Myocyte (in vitro differentiated cells): ENCODE data around the gene SLC39A10. TPM values are rescaled to one million over a fixed set of nuclear protein-coding genes. Genes with fewer than 3 reads are reported as not detected.
"Not testable (repeated sequence)": the region's sequence is repeated elsewhere in the genome, so short reads cannot be mapped to it uniquely, and the experiment has no call there.

Source experiments
- DNase-seq: peaks from one replicate; pipeline ENCODE4 v3.0.0-alpha.2; 2012; ENCODE audit warnings: low read depth
- total RNA-seq: library from RNA; depleted of rRNA; stranded (reverse); fragments of >200 nt; gene quantifications from 2 replicates; pipeline ENCODE4 v1.2.3, GENCODE V29; 2014

The SLC39A10 gene
- total RNA-seq, 1 donor from 2014 or later: 37.2 TPM

DNA sequence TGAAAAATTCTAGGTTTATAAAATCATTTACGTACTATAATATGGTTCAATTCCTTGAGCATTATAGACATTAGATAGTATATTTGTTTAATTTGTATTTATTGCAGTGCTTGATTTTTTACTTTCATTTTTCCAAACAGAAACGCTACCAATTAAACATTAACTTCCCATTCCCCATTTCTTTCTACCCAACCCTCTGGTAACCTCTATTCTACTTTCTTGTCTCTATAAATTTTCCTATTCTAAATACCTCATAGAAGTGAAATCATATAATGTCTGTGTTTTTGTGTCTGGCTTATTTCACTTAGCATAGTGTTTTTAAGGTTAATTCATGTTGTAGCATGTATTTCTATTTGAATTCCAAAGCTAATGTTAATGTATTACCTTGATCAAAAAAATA lies 11.6 kb upstream of the SLC39A10 start:
- DNase-seq: no peak

DNA sequence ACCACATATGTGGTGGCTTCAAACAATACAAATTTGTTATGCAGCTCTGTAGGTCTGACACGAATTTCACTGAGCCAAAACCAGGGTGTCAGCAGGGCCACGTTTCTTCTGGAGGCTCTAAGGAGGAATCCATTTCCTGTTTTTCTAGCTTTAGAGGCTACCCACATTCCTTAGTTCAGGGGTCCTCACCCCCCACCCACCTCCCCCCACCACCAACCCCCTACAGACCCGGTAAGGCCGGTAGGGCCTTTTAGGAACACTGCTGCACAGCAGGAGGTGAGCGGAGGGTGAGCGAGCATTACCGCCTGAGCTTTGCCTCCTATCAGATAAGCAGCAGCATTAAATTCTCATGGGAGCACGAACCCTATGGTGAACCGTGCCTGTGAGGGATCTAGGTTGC lies 10.6 kb upstream of the SLC39A10 start:
- DNase-seq: no peak

GRCh38 chr2:195647302-195647701 lies 9.7 kb upstream of the SLC39A10 start:
- no peak for DNase-seq

- DNase-seq: not testable (repeated sequence)
These were observed 8.7 kb upstream of the SLC39A10 start for GRCh38 chr2:195648370-195648769.

DNA sequence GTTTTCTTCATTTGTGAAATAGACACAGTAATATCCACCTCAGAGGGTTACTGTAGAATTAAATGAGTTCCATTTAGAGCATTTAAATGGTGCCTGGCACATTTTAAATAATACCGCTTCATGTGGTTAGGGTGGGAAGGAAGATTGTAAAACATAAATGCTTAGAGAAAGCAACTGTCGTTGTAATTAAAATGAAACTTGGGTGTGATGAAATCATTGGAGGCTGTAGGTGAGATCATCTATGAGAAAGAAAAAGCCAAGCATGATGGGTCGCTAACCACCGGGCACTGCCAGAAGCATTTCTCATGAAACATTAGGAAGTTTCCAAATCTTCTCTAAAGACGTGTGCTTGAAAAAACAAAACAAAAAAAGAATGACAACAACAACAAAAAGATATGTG lies 8.2 kb upstream of the SLC39A10 start:
- no peak for DNase-seq

DNA sequence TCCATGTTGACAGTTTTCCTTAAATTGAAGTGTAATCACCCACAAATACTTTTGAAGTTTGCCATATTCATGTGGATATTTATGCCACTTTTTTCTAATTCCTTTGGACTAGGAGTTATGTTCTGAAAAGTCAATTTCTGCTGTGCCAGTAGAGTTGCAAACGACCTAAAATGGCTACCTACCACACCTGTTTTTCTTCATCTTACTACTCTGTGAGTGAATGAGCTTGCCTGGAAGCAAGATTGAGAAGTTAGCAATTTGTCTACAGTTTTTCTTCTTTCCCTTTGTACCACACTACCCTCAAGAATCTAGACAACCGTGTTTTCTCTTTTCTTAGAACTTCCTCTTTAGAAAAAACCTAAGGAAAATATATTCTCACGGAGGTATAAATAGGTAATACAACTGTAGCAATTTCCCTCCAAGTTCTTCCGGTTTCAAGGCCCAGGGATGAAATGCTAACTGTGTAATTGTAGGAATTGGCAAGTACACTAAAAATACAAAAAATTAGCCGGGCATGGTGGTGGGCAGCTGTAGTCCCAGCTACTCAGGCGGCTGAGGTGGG lies 7.3 kb upstream of the SLC39A10 start:
- no peak for DNase-seq

DNA sequence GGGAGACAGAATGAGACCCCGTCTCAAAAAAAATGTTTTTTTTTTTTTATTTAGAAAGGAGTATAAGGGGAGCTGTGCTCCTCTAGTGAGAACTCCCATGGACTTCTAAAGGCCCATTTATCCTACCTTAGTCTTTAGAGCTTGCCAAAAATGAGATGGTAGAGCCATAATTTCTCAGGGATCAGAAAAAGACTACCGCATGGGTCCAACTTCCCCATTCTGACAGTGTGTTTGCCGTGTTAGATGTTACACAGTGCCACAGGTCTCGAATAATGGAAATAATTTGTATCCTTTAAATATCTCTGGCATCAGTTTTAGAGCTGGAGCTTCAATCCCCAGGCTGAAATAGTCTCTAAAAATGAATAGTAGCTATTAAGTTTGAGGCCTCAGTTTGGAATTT lies 6.0 kb upstream of the SLC39A10 start:
- no peak for DNase-seq

DNA sequence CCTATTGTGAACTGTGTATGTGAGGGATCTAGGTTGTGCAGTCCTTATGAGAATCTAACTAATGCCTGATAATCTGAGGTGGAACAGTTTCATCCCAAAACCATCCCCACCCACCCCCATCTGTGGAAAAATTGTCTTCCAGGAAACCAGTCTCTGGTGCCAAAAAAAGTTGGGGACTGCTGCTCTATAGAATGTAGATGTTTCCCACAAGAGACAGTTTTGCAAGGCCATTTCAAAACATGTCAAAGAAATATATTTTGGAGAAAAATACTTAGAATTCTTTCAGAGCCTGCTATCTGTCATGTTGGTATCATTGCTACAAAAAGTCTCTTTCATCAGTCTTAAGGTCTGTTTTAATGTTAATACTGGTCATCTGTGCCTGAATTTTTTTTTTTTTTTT lies 4.1 kb upstream of the SLC39A10 start:
- no peak for DNase-seq

DNA sequence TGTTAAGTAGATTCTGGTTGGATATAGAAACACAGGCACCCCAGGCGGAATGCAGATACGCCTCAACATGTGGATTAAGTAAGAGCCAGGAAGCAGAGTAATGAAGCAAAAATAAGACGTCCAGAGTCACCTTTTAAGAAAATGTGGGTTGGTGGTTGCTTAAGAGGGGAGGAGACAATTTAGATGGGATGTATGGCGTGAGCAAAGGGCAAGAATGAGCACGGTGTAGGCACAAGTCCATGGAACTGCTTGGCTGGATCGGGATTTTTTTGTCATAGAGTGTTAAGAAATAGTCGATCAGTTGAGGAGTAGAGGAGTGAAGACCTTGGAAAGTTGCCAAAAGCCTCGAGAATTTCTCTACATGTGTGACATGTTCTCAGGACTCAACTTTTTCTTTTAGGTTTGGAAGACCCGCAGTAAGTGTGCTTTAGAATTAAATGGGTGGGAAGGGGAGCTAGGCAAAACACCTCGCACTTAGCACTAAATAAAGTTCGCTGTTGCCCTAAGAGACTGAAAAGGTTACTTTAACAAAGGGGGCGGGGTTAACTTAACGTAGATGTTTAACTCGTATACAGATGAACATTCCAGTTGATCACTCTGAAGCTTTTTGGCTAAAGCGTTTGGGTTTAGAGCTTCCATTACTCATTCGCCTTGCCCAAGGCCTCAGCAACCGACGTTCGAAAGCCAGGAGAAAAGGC lies 716 bp upstream of the SLC39A10 start:
- DNase-seq: no peak

- DNase-seq: peak; percentile 81
These were observed 861 bp downstream of the SLC39A10 start for GRCh38 chr2:195657634-195658540.

DNA sequence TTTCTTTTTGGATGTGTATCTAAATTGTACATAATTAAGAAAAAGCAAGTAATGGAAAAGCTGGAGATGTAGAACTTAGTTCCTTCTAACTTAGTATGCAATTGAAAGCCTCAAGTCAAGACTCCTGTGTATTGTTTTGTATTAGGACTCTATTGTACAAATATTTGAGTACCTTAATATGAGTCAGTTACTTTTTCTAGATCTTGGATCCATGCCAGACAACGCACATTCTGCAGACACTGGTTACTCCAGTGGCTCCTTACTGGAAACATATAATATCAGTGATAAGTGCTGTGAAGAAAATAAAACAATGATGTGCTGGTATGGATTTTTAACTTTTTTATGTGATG lies 1.5 kb downstream of the SLC39A10 start:
- peak; percentile 78 for DNase-seq

DNA sequence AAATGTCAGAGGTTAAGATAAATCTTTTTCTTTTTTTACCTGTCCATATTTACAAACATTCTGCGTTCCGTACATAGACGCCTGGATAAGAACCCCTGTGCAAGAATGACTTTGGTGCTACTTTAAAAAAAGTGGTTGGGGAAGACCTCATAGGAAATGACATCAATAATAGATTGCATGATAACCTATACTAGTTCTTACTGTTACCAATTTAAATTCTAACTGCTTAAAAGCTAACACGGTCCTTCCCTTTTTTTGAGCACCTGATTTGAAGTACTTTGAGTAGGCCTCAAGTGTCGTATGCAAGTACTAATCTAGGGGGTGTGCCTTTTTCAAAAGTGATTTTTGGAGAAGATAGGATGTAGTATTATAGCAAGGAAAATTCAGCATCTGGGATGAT lies 2.1 kb downstream of the SLC39A10 start:
- DNase-seq: no peak

DNA sequence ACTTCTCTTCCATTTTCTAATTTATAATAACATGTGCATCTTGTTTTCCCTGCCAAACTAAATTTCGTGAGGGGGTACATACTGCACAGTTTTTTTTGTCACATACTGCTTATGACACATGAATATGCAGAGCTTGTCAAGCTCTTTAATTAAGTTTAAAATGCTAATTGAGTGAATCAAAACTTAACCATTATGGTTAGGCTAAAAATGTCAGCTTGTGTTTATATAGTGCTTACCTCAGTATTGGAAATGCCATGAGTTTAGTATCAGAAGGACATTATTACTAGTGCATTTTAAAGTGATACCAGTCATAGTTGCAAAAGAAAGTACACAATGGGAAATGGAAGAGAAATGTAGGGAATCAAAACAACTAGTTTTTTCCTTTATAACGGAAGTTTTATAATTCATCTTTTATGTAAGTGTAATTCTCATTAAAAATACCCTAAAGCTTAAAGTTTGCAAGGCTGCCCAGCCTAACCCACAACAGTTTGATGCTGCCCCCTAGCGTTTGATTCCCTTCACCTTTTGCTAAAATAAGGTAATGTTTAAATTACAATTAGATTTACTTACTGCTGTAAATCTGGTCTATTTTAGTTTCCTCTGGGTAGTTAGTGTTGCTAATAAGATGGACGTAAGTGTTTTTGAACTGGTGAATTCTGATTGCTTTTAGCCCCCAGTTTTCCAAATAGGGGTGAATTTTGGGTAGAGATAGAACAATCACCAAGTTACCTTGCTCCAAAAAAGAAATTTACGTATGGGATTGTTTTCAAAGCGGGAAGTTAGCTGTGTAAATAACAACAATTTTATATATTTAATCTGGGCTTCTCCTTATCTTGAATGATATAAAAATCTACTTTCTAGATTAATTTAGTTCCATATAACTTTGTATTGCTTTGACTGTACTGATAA lies 3.2 kb downstream of the SLC39A10 start:
- peak; percentile 77 for DNase-seq

GRCh38 chr2:195662138-195662537 lies 5.1 kb downstream of the SLC39A10 start:
- no peak for DNase-seq

DNA sequence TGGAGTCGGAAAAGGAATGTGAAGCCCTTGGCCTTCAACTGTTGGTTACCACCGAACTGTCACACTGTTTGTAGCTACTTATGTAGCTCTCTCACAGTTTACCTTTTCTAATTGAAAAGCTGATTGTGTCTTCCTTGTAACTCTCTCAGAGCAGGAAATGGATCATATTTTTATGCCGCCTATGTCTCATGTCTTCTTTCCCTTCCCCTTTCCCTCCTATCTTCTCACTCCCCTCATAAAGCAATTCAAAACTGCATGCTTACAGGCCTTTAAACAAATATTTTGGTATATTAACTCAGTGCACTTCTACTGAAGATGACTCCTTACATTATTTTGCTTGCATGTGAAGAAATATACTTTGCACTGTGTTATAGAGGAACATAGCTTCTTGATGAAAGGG lies 6.0 kb downstream of the SLC39A10 start:
- no peak for DNase-seq

- DNase-seq: no peak
These were observed 7.5 kb downstream of the SLC39A10 start for GRCh38 chr2:195664528-195664927.

- not testable (repeated sequence) for DNase-seq
These were observed 8.1 kb downstream of the SLC39A10 start for GRCh38 chr2:195665153-195665552.

GRCh38 chr2:195666113-195666712 lies 9.2 kb downstream of the SLC39A10 start:
- DNase-seq: peak; percentile 41

GRCh38 chr2:195667974-195668373 lies 10.9 kb downstream of the SLC39A10 start:
- no peak for DNase-seq

GRCh38 chr2:195670191-195670590 lies 13.2 kb downstream of the SLC39A10 start:
- no peak for DNase-seq

DNA sequence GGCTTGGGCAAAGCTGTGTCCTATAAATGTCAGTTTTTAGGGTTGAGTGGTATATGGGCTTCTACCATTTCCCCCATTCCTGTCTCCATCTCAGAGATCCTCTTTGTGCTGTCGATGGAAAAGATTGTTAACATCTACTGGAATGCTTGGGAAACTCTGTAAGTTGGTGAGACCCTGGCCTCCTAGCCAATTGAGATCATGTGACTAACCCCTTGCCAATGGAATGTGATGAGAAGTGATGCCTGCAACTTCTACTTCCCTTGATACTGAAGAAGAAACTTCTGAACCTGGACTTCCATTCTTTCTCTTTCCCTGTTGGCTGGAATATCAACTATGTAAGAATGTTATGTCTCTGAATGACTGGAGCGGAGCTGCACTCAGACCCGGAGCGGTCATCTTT lies 14.5 kb downstream of the SLC39A10 start:
- DNase-seq: no peak
